Medulla oblongata (tissue), 1 donor: ENCODE results near the gene TLN1.

Source experiments
- DNase-seq: peaks from one replicate; pipeline ENCODE4 v3.0.0-alpha.2; 2015; ENCODE audit errors: extremely low spot score

Gene TLN1

DNA sequence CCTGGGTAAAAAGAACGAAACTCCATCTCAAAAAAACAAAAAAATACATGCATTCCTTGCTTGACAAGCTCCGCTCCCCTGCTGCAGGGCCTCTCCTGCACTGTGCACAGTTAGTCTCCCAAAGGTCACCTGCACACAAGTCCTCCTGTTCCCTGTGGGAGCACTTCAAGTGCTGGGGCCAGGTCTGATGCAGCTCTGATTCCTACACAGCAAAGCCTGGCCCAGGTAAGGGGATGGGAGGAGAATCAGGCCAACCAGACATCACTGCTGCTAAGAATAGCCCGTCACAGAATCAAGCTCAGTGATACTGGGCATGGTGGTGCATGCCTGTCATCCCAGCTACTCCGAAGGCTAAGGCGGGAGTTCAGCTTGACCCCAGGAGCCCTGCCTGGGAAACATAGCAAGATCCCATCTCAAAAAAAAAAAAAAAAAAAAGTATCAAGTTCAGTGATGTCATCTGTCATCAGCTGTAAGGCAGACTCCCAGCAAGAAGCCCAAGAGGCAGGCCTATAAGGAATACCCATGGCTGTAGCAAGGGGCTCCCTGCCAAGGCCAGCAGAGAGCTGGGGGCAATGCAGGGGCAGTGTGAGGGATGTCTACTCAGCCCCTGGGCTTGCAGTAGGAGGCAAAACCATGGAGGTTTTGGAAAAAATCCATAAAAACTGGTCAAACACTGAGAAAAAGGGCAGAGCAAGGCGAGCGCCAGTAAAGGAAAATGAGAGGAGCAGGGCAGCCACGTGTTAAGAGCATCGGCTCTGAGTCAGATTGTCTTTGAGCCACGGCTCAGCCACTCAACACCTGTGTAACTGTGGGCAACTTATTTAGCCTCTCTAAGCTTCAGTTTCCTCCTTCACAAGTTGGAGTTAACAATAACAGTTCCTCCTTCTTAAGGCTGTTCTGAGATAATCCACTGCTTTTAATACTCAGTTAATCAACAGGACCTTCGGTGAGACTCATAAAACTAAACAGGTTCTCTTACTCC lies 45.5 kb downstream of the TLN1 start:
- DNase-seq, result no peak

- no peak for DNase-seq
Observed at GRCh38 chr9:35685506-35685905, 46.5 kb downstream of the TLN1 start.

DNA sequence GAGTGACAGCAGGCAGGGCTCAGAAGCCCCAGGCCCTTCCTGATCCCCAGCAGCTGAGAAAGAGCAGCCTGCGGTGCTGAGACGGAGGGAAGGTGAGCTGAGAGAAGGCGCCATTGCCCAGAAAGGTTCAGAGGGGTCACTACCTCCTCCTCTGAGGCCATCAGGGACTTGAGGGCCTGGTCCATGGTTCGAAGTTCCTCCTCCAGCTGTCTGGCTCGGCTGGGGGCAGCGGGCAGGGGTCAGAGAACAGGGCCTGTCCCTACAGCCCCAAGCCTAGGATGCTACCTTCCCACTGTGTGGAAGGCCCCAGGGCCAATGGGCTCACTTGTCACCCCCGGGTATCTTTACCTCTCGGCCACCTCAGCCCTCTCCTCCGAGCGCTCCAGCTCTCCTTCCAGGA lies 47.1 kb downstream of the TLN1 start:
- no peak for DNase-seq

DNA sequence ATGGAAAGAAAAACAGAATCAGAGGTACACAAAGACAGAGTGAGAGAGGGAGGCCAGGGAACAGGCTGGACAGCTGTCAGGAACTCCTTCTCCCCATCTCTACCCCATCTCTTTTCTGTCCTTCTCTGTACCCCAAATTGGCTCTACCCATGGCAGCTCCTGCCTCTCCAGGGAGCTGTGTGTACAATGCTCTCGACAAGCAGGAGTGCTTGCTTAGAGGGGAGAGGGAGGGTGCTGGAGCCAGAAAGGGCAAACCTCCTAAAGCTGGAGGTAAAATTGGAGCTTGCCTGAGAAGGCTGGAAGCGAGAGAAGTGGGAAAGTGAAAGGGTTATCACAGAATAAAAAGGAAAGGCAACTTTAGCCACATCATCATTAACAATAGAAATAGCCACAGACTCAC lies 48.7 kb downstream of the TLN1 start:
- no peak for DNase-seq

DNA sequence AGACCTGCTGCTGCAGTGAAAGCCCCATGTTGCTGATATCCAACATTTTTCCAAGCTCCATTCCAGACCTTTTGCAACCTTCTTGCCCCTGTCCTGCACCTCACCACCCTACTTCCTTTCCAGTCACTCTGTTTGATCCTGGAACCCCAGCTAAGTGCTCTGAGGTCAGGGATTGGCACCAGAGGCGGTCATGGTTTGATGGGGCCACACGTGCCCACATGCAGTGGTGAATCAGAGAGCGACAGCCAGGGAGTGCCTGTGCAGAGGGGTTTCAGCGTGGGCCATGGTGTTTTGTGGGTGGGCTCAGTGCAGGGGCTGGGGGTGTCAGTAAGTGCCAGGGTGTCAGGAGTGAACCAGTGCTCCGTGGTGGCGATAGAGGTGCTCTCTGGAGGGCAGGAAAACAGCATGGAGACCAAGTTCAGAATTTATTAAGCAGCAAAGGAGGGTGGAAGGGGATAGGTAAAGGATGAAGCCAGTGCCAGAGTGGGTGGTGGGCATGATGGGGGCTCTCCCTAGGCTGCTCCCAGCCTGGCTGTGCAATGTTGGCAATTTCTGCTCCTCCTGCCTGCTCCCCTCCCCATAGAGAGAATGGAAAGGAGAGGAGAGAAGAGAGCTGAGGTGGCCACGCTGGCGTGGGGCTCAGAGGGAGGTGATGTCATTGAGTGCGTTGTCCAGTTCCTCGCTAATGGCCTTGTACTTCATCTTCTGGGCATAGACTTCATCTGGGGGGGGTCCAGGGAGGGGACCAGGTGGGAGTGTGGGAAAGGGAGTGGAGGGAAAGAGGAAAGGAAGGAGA lies 49.3 kb downstream of the TLN1 start:
- no peak for DNase-seq

GRCh38 chr9:35682051-35682450 lies 49.9 kb downstream of the TLN1 start:
- DNase-seq, result no peak

DNA sequence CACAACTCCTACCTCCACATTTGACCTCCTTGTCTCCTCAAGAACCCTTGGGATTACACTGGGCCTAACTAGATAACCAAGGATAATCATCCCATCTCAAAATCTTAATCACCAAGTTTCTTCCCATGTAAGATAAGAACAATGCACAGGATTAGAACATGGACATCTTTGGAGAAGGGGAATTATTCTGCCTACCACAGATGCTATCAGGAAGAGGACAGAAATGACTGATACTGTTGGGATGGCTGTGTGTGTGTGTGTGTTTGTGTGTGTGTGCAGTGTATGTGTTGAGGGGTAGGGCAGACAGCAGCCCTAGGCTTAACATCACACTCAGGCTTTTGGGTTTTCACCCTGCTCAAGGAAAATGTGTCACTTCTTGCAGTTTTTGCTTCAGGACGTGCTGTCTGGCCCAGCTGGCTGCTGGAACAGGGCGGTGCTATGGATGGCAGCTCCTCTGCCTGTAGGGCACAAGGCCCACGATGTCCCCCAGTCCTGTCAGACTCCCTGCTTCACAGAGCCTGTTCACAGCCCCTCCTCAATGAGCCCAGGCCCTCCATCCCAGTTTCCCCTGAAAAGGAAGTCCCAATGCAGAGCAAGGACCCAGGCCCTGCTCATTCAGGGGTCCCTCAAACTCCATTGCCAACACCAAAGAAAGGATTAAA lies 50.5 kb downstream of the TLN1 start:
- no peak for DNase-seq

DNA sequence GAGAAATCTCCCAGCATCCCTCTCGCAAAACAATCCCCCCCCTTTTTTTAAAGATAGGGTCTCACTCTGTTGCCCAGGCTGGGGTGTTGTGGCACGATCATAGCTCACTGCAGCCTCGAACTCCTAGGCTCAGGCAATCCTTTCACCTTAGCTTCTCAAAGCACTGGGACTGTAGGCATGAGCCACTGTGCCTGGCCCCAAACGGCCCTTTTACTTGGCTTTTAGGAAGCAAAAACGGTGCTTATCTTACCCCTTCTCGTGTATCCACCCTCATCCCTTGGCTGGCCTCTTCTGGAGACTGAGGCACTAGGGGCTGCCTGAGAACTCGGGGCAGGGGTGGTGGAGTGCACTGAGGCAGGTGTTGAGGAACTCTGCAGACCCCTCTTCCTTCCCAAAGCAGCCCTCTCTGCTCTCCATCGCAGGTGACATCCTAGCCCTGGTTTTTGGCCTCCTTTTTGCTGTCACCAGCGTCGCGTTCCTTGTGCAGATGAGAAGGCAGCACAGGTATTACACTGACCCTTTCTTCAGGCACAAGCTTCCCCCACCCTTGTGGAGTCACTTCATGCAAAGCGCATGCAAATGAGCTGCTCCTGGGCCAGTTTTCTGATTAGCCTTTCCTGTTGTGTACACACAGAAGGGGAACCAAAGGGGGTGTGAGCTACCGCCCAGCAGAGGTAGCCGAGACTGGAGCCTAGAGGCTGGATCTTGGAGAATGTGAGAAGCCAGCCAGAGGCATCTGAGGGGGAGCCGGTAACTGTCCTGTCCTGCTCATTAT lies 51.5 kb downstream of the TLN1 start:
- no peak for DNase-seq

DNA sequence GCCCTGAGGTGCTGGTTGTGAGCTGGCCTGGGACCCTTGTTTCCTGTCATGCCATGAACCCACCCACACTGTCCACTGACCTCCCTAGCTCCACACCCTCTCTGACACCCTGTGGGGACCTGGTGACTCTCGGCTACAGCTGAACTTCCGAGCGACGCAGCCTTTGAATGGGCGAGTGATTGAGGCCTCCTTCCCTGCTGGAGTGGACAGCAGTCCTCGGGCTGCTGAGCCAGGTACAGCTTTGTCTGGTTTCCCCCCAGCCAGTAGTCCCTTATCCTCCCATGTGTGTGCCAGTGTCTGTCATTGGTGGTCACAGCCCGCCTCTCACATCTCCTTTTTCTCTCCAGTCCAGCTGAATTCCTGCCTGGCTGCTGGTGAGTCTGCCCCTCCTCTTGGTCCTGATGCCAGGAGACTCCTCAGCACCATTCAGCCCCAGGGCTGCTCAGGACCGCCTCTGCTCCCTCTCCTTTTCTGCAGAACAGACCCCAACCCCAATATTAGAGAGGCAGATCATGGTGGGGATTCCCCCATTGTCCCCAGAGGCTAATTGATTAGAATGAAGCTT lies 52.1 kb downstream of the TLN1 start:
- DNase-seq, result no peak

DNA sequence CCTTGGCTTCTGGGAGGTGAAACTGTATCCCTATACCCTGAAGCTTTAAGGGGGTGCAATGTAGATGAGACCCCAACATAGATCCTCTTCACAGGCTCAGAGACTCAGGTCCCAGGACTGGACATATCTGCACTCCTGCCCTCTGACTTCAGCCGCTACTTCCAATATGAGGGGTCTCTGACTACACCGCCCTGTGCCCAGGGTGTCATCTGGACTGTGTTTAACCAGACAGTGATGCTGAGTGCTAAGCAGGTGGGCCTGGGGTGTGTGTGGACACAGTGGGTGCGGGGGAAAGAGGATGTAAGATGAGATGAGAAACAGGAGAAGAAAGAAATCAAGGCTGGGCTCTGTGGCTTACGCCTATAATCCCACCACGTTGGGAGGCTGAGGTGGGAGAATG lies 52.9 kb downstream of the TLN1 start:
- DNase-seq, result no peak

DNA sequence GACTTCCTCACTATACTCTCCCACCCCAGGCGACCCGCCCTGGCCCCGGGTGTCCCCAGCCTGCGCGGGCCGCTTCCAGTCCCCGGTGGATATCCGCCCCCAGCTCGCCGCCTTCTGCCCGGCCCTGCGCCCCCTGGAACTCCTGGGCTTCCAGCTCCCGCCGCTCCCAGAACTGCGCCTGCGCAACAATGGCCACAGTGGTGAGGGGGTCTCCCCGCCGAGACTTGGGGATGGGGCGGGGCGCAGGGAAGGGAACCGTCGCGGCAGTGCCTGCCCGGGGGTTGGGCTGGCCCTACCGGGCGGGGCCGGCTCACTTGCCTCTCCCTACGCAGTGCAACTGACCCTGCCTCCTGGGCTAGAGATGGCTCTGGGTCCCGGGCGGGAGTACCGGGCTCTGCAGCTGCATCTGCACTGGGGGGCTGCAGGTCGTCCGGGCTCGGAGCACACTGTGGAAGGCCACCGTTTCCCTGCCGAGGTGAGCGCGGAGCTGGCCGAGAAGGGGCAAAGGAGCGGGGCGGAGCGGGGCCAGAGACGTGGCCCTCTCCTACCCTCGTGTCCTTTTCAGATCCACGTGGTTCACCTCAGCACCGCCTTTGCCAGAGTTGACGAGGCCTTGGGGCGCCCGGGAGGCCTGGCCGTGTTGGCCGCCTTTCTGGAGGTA lies 56.1 kb downstream of the TLN1 start:
- no peak for DNase-seq

GRCh38 chr9:35675204-35675603 lies 56.8 kb downstream of the TLN1 start:
- no peak for DNase-seq

DNA sequence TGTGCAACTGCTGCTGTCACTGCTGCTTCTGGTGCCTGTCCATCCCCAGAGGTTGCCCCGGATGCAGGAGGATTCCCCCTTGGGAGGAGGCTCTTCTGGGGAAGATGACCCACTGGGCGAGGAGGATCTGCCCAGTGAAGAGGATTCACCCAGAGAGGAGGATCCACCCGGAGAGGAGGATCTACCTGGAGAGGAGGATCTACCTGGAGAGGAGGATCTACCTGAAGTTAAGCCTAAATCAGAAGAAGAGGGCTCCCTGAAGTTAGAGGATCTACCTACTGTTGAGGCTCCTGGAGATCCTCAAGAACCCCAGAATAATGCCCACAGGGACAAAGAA lies 58.0 kb downstream of the TLN1 start:
- DNase-seq, result no peak

DNA sequence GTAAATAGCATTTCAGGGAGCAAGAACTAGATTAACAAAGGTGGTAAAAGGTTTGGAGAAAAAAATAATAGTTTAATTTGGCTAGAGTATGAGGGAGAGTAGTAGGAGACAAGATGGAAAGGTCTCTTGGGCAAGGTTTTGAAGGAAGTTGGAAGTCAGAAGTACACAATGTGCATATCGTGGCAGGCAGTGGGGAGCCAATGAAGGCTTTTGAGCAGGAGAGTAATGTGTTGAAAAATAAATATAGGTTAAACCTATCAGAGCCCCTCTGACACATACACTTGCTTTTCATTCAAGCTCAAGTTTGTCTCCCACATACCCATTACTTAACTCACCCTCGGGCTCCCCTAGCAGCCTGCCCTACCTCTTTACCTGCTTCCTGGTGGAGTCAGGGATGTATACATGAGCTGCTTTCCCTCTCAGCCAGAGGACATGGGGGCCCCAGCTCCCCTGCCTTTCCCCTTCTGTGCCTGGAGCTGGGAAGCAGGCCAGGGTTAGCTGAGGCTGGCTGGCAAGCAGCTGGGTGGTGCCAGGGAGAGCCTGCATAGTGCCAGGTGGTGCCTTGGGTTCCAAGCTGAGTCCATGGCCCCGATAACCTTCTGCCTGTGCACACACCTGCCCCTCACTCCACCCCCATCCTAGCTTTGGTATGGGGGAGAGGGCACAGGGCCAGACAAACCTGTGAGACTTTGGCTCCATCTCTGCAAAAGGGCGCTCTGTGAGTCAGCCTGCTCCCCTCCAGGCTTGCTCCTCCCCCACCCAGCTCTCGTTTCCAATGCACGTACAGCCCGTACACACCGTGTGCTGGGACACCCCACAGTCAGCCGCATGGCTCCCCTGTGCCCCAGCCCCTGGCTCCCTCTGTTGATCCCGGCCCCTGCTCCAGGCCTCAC lies 58.6 kb downstream of the TLN1 start, which contains the start of gene CA9:
CA9 (plus strand) TSS at position 797 of the 893 bp plus-strand sequence; CDS start at position 829, 32 bp downstream.
- peak; percentile 47 for DNase-seq

- no peak for DNase-seq
Observed at GRCh38 chr9:35669331-35670145, 62.5 kb downstream of the TLN1 start.

DNA sequence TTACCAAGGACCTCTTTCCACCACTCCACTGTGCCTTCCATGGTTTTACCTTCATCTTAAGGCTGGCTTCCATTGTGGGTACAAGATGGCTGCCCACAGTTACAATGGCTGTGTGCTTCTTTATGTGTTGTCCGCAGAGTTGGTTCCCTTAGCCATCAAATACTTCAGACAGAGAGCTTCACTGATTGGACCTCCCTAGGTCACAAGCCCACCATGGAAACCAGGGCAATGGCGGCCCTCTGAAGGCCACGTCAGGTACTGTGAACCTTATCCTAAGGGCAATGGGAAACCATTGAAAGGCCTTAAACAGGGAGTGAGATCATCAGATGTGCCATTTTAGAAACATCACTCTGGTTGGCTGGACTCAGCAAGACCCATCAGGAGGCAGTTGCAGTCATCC lies 64.1 kb downstream of the TLN1 start:
- no peak for DNase-seq

- DNase-seq, result no peak
Observed at GRCh38 chr9:35666549-35666948, 65.4 kb downstream of the TLN1 start.

DNA sequence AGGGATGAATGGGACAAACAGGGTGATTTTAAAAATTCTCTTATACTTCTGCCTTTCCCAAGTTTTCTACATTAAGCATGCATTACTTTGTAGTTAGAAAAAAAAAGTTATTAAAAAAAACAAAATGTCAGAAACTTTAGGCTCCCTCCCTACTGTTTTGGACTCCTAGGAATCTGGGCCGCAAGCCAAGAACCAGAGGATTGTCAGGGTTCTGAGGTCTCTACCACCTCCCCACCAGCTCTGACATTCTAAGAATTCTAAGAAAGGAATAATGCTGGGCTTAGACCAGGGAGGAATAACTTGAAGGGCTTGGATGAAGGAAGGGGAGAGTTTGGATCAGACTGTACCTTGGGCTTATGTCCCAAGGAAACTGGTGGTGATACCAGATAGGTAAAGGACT lies 66.0 kb downstream of the TLN1 start:
- no peak for DNase-seq

DNA sequence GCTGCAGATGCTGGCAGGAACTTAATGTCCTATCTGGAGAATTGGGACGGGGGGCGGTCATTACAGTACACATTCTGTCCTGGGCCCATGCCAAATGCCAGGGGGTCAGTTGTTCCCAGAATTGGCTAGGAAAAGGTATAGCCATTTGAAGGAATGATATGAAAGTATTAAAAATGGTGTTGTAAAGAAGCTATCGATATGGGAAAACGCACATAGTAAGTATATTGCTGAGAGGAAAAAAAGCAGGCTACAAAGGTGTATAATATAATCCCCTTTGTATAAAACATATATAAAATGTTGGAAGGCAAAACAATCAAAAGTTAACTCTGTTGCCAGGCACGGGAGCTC lies 66.5 kb downstream of the TLN1 start:
- no peak for DNase-seq
